Uterus (tissue), 4 donors: ENCODE measurements around the gene CXCR5. TPM values are rescaled to one million over a fixed set of nuclear protein-coding genes. Genes with fewer than 3 reads are reported as not detected.
A peak's percentile ranks its signal among the peaks of the same experiment; 100 is the strongest.

Source experiments
- DNase-seq, 2 donors: peaks; one replicate each; pipeline ENCODE4 v3.0.0-alpha.2; 2019 to 2020
- H3K27ac ChIP-seq, 2 donors: fragments of 200-600 bp; sonication (generic); 1 replicate in 1 of 2; 2 replicates in 1 of 2; pipeline ENCODE4 v1.5.1; 2016 to 2018
- H3K27me3 ChIP-seq, 2 donors: fragments of 200-600 bp; sonication (generic); one replicate each; pipeline ENCODE4 v1.5.1; 2018 to 2019; ENCODE audit warnings: control low read depth in 1 of 2
- H3K36me3 ChIP-seq, 2 donors: fragments of 200-600 bp; sonication (generic); one replicate each; pipeline ENCODE4 v1.5.1; 2019; ENCODE audit warnings: control low read depth in 1 of 2
- H3K4me1 ChIP-seq, 2 donors: fragments of 200-600 bp; sonication (generic); one replicate each; pipeline ENCODE4 v1.5.1; 2018 to 2019; ENCODE audit warnings: control low read depth in 1 of 2
- H3K4me3 ChIP-seq, 2 donors: fragments of 200-600 bp; sonication (generic); 1 replicate in 1 of 2; 2 replicates in 1 of 2; pipeline ENCODE4 v1.5.1; 2018 to 2019; ENCODE audit warnings: mild to moderate bottlenecking in 1 of 2
- H3K9me3 ChIP-seq, 2 donors: fragments of 200-600 bp; sonication (generic); one replicate each; pipeline ENCODE4 v1.5.1; 2019; ENCODE audit warnings: control low read depth in 1 of 2
- CTCF ChIP-seq, 4 experiments: fragments of 200-600 bp in 2 of 4; fragments of 450-650 bp in 2 of 4; sonication (generic) in 2 of 4; IDR thresholded peaks; one replicate each; pipeline ENCODE4 v1.5.1; 2016 to 2019; ENCODE audit warnings: antibody characterized with exemption in 4 of 4, mild to moderate bottlenecking in 2 of 4, moderate library complexity in 1 of 4
- POLR2A ChIP-seq, 2 donors: fragments of 450-650 bp; IDR thresholded peaks; one replicate each; pipeline ENCODE4 v1.6.1; 2016; ENCODE audit warnings: antibody characterized with exemption in 2 of 2, mild to moderate bottlenecking in 1 of 2, moderate library complexity in 1 of 2
- intact Hi-C: fragments of 100-400 bp; cut with DNase I; formaldehyde crosslinking; loops from one replicate; pipeline ENCODE4 v1.15.1; 2023; ENCODE audit warnings: low total_unique reads
- total RNA-seq, 4 donors: library from RNA; depleted of rRNA in 3 of 4; stranded (reverse); fragments of >200 nt in 3 of 4; gene quantifications; one replicate each; pipeline versions ENCODE4 v1.1.0 to v1.2.4, GENCODE V29; 2014 to 2023
- donor health status: DM: yes; HTN: yes; CAD: no.

CXCR5 gene
- total RNA-seq, 4 donors from 2014 or later, result 0.14 TPM; not detected in 3

DNA sequence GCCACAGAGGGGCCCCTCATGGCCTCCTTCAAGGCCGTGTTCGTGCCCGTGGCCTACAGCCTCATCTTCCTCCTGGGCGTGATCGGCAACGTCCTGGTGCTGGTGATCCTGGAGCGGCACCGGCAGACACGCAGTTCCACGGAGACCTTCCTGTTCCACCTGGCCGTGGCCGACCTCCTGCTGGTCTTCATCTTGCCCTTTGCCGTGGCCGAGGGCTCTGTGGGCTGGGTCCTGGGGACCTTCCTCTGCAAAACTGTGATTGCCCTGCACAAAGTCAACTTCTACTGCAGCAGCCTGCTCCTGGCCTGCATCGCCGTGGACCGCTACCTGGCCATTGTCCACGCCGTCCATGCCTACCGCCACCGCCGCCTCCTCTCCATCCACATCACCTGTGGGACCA lies 10.0 kb downstream of the CXCR5 start:
- no peaks in the 10 kb centered on the region for H3K9me3 ChIP-seq
- H3K4me1 ChIP-seq, result no peaks in the 10 kb centered on the region
- no peaks in the 10 kb centered on the region for H3K27me3 ChIP-seq
- no peak for DNase-seq
- TF ChIP-seq CTCF (IDR thresholded peaks at IDR 0.05) (no peak), POLR2A (IDR thresholded peaks at IDR 0.05) (no peak)
- no peaks in the 10 kb centered on the region for H3K36me3 ChIP-seq
- no peak overlapping the region for H3K4me3 ChIP-seq
- H3K27ac ChIP-seq, result no peak overlapping the region
- intact Hi-C loops, result no loop called here

GRCh38 chr11:118894192-118894591 lies 10.5 kb downstream of the CXCR5 start:
- Histone ChIP-seq H3K27ac (no peak overlapping the region), H3K4me1 (no peaks in the 10 kb centered on the region), H3K9me3 (no peaks in the 10 kb centered on the region), H3K27me3 (no peaks in the 10 kb centered on the region), H3K36me3 (no peaks in the 10 kb centered on the region), H3K4me3 (no peak overlapping the region)
- no peak for TF ChIP-seq POLR2A (IDR thresholded peaks at IDR 0.05)
- no peak for TF ChIP-seq CTCF (IDR thresholded peaks at IDR 0.05)
- no peak for DNase-seq
- intact Hi-C loops, result no loop called here

- Histone ChIP-seq H3K4me3 (no peak overlapping the region), H3K27me3 (no peaks in the 10 kb centered on the region), H3K9me3 (no peaks in the 10 kb centered on the region), H3K27ac (peak overlapping the region in 1 of 2 donors; percentile 11), H3K36me3 (no peaks in the 10 kb centered on the region), H3K4me1 (no peaks in the 10 kb centered on the region)
- intact Hi-C loops, result no loop called here
- TF ChIP-seq POLR2A (IDR thresholded peaks at IDR 0.05) (no peak), CTCF (IDR thresholded peaks at IDR 0.05) (no peak)
- no peak for DNase-seq
Measured at GRCh38 chr11:118895093-118896039, 11.7 kb downstream of the CXCR5 start.

DNA sequence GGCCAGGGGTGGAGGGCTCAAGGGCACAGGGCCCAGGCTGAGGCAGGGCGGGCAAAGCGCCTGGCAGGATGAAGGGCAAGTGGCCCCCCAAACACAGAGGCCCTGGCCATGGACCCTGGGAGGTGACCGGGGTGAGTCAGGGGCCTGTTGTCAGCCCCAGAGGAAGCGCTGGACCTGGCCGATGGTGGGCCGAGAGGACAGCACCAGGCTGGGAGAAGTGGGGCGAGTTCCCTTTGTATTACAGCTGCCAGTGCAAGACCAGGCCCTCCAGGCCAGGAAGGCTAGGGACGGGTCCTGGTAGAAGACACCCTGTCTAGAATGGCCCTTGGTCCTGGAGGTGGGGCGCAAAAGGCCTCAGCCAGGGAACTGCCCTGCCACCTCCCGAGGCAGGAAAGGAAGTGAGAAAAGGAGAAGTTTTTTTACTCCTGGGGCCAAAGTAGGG lies 12.8 kb downstream of the CXCR5 start:
- no peaks in the 10 kb centered on the region for H3K27me3 ChIP-seq
- no peak for TF ChIP-seq CTCF (IDR thresholded peaks at IDR 0.05)
- no peak for TF ChIP-seq POLR2A (IDR thresholded peaks at IDR 0.05)
- no peaks in the 10 kb centered on the region for H3K9me3 ChIP-seq
- no peak overlapping the region for H3K4me3 ChIP-seq
- H3K27ac ChIP-seq, result no peak overlapping the region
- H3K36me3 ChIP-seq, result no peaks in the 10 kb centered on the region
- intact Hi-C loops, result no loop called here
- no peaks in the 10 kb centered on the region for H3K4me1 ChIP-seq
- no peak for DNase-seq

- TF ChIP-seq POLR2A (IDR thresholded peaks at IDR 0.05), result no peak
- no peak for TF ChIP-seq CTCF (IDR thresholded peaks at IDR 0.05)
- Histone ChIP-seq H3K4me3 (no peak overlapping the region), H3K4me1 (no peaks in the 10 kb centered on the region), H3K9me3 (no peaks in the 10 kb centered on the region), H3K27me3 (no peaks in the 10 kb centered on the region), H3K27ac (no peak overlapping the region), H3K36me3 (no peaks in the 10 kb centered on the region)
- intact Hi-C loops, result no loop called here
- DNase-seq, result no peak
Measured at GRCh38 chr11:118896921-118897591, 13.4 kb downstream of the CXCR5 start.
